CD14-positive monocyte (primary cell): ENCODE results near the gene RAB11FIP4. TPM values are rescaled to one million over a fixed set of nuclear protein-coding genes. Genes with fewer than 3 reads are reported as not detected.

Experiments
- DNase-seq, 3 donors: peaks; one replicate each; pipeline ENCODE4 v3.0.0-alpha.2; 2011 to 2022
- H2AFZ ChIP-seq: 2 replicates; pipeline ENCODE4 v1.6.0; 2012; ENCODE audit warnings: mild to moderate bottlenecking, low read depth, low read length, inconsistent platforms; ENCODE audit not compliant: insufficient read depth, poor library complexity, severe bottlenecking
- H3K27ac ChIP-seq, 2 donors: 1 replicate in 1 of 2; 2 replicates in 1 of 2; pipeline ENCODE4 v1.5.1; 2012 to 2013; ENCODE audit warnings: low read length in 2 of 2, control low read depth in 1 of 2, inconsistent platforms in 1 of 2, low read depth in 1 of 2, mild to moderate bottlenecking in 1 of 2
- H3K27me3 ChIP-seq, 2 donors: one replicate each; pipeline versions ENCODE4 v1.6.0 to v1.6.1; 2011 to 2013; ENCODE audit warnings: low read length in 2 of 2; ENCODE audit not compliant: control insufficient read depth in 2 of 2, insufficient read depth in 2 of 2
- H3K36me3 ChIP-seq, 2 donors: replicated peaks in 1 of 2; 1 replicate in 1 of 2; 2 replicates in 1 of 2; pipeline versions ENCODE4 v1.5.1 to v1.6.1; 2012 to 2013; ENCODE audit warnings: low read length in 2 of 2, control low read depth in 1 of 2, inconsistent platforms in 1 of 2, mild to moderate bottlenecking in 1 of 2; ENCODE audit not compliant: insufficient read depth in 2 of 2, control insufficient read depth in 1 of 2
- H3K4me1 ChIP-seq, 2 donors: 1 replicate in 1 of 2; 2 replicates in 1 of 2; pipeline versions ENCODE4 v1.5.1 to v1.6.1; 2012 to 2013; ENCODE audit warnings: low read length in 2 of 2, control low read depth in 1 of 2, inconsistent platforms in 1 of 2, mild to moderate bottlenecking in 1 of 2, moderate library complexity in 1 of 2; ENCODE audit not compliant: insufficient read depth in 2 of 2, control insufficient read depth in 1 of 2
- H3K4me2 ChIP-seq: replicated peaks from 2 replicates; pipeline ENCODE3; 2012; ENCODE audit warnings: low read length, moderate library complexity, mild to moderate bottlenecking; ENCODE audit not compliant: poor library complexity, severe bottlenecking; ENCODE audit errors: extremely low read depth
- H3K4me3 ChIP-seq, 3 experiments: fragments of 200-600 bp in 1 of 3; sonication (generic) in 1 of 3; replicated peaks in 1 of 3; 1 replicate in 2 of 3; 2 replicates in 1 of 3; pipeline ENCODE4 v1.5.1; 2011 to 2013; ENCODE audit warnings: low read length in 3 of 3, mild to moderate bottlenecking in 3 of 3, control low read depth in 2 of 3, low read depth in 2 of 3, inconsistent platforms in 1 of 3, moderate library complexity in 1 of 3
- H3K79me2 ChIP-seq: 2 replicates; pipeline ENCODE4 v1.6.0; 2012; ENCODE audit warnings: mild to moderate bottlenecking, control low read depth, inconsistent platforms, low read length, moderate library complexity; ENCODE audit not compliant: insufficient read depth
- H3K9ac ChIP-seq: 2 replicates; pipeline ENCODE4 v1.6.0; 2017; ENCODE audit warnings: low read length, mild to moderate bottlenecking; ENCODE audit not compliant: insufficient read depth, poor library complexity, severe bottlenecking
- H3K9me3 ChIP-seq, 2 donors: replicated peaks in 1 of 2; 1 replicate in 1 of 2; 2 replicates in 1 of 2; pipeline versions ENCODE4 v1.5.1 to v1.6.1; 2012 to 2013; ENCODE audit warnings: low read length in 2 of 2, control low read depth in 1 of 2; ENCODE audit not compliant: control insufficient read depth in 1 of 2, insufficient read depth in 1 of 2
- H4K20me1 ChIP-seq: 2 replicates; pipeline ENCODE4 v1.6.0; 2012; ENCODE audit warnings: mild to moderate bottlenecking, low read length, control low read depth, moderate library complexity; ENCODE audit not compliant: insufficient read depth
- H3K27ac Mint-ChIP-seq, 7 donors: one replicate each; pipeline ENCODE4 v1.8.0; 2020; ENCODE audit warnings: mild to moderate bottlenecking in 7 of 7, mixed read lengths in 7 of 7, moderate library complexity in 6 of 7, inconsistent platforms in 2 of 7
- H3K27me3 Mint-ChIP-seq, 3 donors: one replicate each; pipeline ENCODE4 v1.8.0; 2021 to 2022; ENCODE audit warnings: low read depth in 3 of 3, mild to moderate bottlenecking in 3 of 3, mixed read lengths in 3 of 3, moderate library complexity in 3 of 3, inconsistent platforms in 1 of 3
- H3K36me3 Mint-ChIP-seq, 2 donors: one replicate each; pipeline ENCODE4 v1.8.0; 2020; ENCODE audit warnings: mixed read lengths in 2 of 2, inconsistent platforms in 1 of 2, mild to moderate bottlenecking in 1 of 2
- H3K4me1 Mint-ChIP-seq: one replicate; pipeline ENCODE4 v1.8.0; 2020; ENCODE audit warnings: mild to moderate bottlenecking, mixed read lengths
- H3K4me3 Mint-ChIP-seq, 2 donors: one replicate each; pipeline ENCODE4 v1.8.0; 2020; ENCODE audit warnings: mild to moderate bottlenecking in 2 of 2, mixed read lengths in 2 of 2, moderate library complexity in 1 of 2
- H3K9me3 Mint-ChIP-seq, 7 donors: one replicate each; pipeline ENCODE4 v1.8.0; 2020 to 2022; ENCODE audit warnings: mixed read lengths in 7 of 7, mild to moderate bottlenecking in 6 of 7, moderate library complexity in 6 of 7, inconsistent platforms in 2 of 7
- CTCF ChIP-seq: fragments of 200-600 bp; IDR thresholded peaks from one replicate; pipeline ENCODE4 v1.8.0; 2022; ENCODE audit warnings: antibody characterized with exemption, mild to moderate bottlenecking
- WGBS: methylation state at CpG from one replicate; pipeline ENCODE4 v1.1.5; 2013; ENCODE audit warnings: missing lambda C conversion rate; ENCODE audit not compliant: insufficient coverage; 5-methylcytosine and 5-hydroxymethylcytosine counted together
- intact Hi-C, 2 donors: fragments of 100-400 bp; cut with micrococcal nuclease; formaldehyde crosslinking; loops; one replicate each; pipeline versions ENCODE4 v1.15.0 to v1.15.1; 2023
- polyA plus RNA-seq, 3 donors: library from polyadenylated mRNA; depleted of rRNA in 1 of 3; unstranded in 2 of 3; stranded (reverse) in 1 of 3; fragments of 300-500 nt in 2 of 3; fragments of >200 nt in 1 of 3; fragmentation: Illumina TruSeq in 2 of 3; gene quantifications; 1 replicate in 2 of 3; 2 replicates in 1 of 3; pipeline ENCODE4 v1.2.3, GENCODE V29; 2012 to 2021

Gene RAB11FIP4
- polyA plus RNA-seq, 3 donors: 10.4 to 21.9 (median 16.2) TPM

- H3K79me2 ChIP-seq: peaks cover 7% of the 10 kb centered on the region
- H3K9me3 Mint-ChIP-seq: no peaks in the 10 kb centered on the region
- no peak overlapping the region for H3K9ac ChIP-seq
- no peak overlapping the region for H3K4me3 ChIP-seq
- no peak overlapping the region for H3K4me3 Mint-ChIP-seq
- WGBS: 98% methylated on average over 5 of the region's 6 CpGs
- intact Hi-C loops: no loop called here
- H3K4me2 ChIP-seq: no peak overlapping the region
- peak overlapping the region in 1 of 7 donors; percentile 32 for H3K27ac Mint-ChIP-seq
- no peak for DNase-seq
- H3K27ac ChIP-seq: no peak overlapping the region
- peaks cover 21 to 35% of the 10 kb centered on the region in 2 donors for H3K36me3 Mint-ChIP-seq
- H4K20me1 ChIP-seq: no peaks in the 10 kb centered on the region
- peaks cover 2 to 12% of the 10 kb centered on the region in 2 donors for H3K36me3 ChIP-seq
- H3K4me1 ChIP-seq: peaks cover 32 to 35% of the 10 kb centered on the region in 2 donors
- H2AFZ ChIP-seq: no peak overlapping the region
- no peaks in the 10 kb centered on the region for H3K27me3 Mint-ChIP-seq
- no peak for TF ChIP-seq CTCF
- H3K4me1 Mint-ChIP-seq: peaks cover 32% of the 10 kb centered on the region
- no peaks in the 10 kb centered on the region for H3K27me3 ChIP-seq
- H3K9me3 ChIP-seq: no peaks in the 10 kb centered on the region
Observed at GRCh38 chr17:31573047-31573446, 181.6 kb downstream of the RAB11FIP4 start.

GRCh38 chr17:31573861-31574260, 182.4 kb downstream of the RAB11FIP4 start:
- no peak for TF ChIP-seq CTCF
- Mint-ChIP-seq H3K36me3 (peaks cover 21 to 35% of the 10 kb centered on the region in 2 donors), H3K9me3 (no peaks in the 10 kb centered on the region), H3K27me3 (no peaks in the 10 kb centered on the region), H3K4me3 (no peak overlapping the region), H3K27ac (peak overlapping the region in 2 of 7 donors; percentile 80 to 82), H3K4me1 (peaks cover 27% of the 10 kb centered on the region)
- no peak for DNase-seq
- peaks cover 2 to 12% of the 10 kb centered on the region in 2 donors for H3K36me3 ChIP-seq
- no peak overlapping the region for H3K4me2 ChIP-seq
- H2AFZ ChIP-seq: no peak overlapping the region
- H4K20me1 ChIP-seq: no peaks in the 10 kb centered on the region
- H3K9me3 ChIP-seq: no peaks in the 10 kb centered on the region
- H3K27me3 ChIP-seq: no peaks in the 10 kb centered on the region
- no peak overlapping the region for H3K4me3 ChIP-seq
- H3K4me1 ChIP-seq: peaks cover 29 to 32% of the 10 kb centered on the region in 2 donors
- H3K27ac ChIP-seq: peak overlapping the region in 1 of 2 donors; percentile 36
- 88% methylated on average over 5 of the region's 6 CpGs for WGBS
- intact Hi-C loops: no loop called here
- peaks cover 7% of the 10 kb centered on the region for H3K79me2 ChIP-seq
- peak overlapping the region; percentile 15 for H3K9ac ChIP-seq
